SK-N-SH (cell line): Measurements from ENCODE around the gene HDLBP. TPM values are rescaled to one million over a fixed set of nuclear protein-coding genes. Genes with fewer than 3 reads are reported as not detected.

Source experiments
- CTCF ChIA-PET: fragments of 300-600, 350-600 bp; formaldehyde crosslinking; extraction: SDS; loops from one replicate; lab custom pipeline; 2021; lab: Yijun Ruan, JAX
- POLR2A ChIA-PET: fragments of 350-600 bp; sonication (Branson Sonifier 250); formaldehyde crosslinking; extraction: SDS; loops from one replicate; lab custom pipeline; 2020; ENCODE audit warnings: antibody characterized with exemption, inconsistent platforms; lab: Yijun Ruan, JAX
- DNase-seq: peaks from one replicate; pipeline ENCODE4 v3.0.0; 2012
- H2AFZ ChIP-seq: fragments of 200-600 bp; sonication (generic); 2 replicates; pipeline ENCODE4 v1.8.1; 2016; ENCODE audit warnings: antibody characterized with exemption, mild to moderate bottlenecking, low read depth
- H3F3A ChIP-seq: fragments of 200-600 bp; sonication (generic); replicated peaks from 2 replicates; pipeline ENCODE3; 2016; ENCODE audit warnings: antibody characterized with exemption, mild to moderate bottlenecking; ENCODE audit not compliant: insufficient read depth
- H3K27ac ChIP-seq, 2 experiments: fragments of 200-500 bp in 1 of 2; fragments of 200-600 bp in 1 of 2; sonication (Bioruptor generic) in 1 of 2; sonication (generic), shearing (Covaris generic) in 1 of 2; 2 replicates each; pipeline versions ENCODE4 v1.5.1 to v1.6.1; 2014 to 2016; ENCODE audit warnings: low read depth in 2 of 2, inconsistent platforms in 1 of 2, low read length in 1 of 2, mild to moderate bottlenecking in 1 of 2, mixed read lengths in 1 of 2
- H3K27me3 ChIP-seq: fragments of 200-600 bp; sonication (generic), shearing (Covaris generic); 2 replicates; pipeline ENCODE4 v1.6.1; 2016; ENCODE audit warnings: mixed run types; ENCODE audit not compliant: insufficient read depth
- H3K36me3 ChIP-seq, 2 experiments: fragments of 200-500 bp in 1 of 2; fragments of 200-600 bp in 1 of 2; sonication (Bioruptor generic) in 1 of 2; sonication (generic) in 1 of 2; replicated peaks in 1 of 2; 2 replicates each; pipeline versions ENCODE3 to v1.5.1; 2014 to 2016; ENCODE audit warnings: low read length in 1 of 2, mild to moderate bottlenecking in 1 of 2; ENCODE audit not compliant: insufficient read depth in 2 of 2, control insufficient read depth in 1 of 2
- H3K4me1 ChIP-seq, 2 experiments: fragments of 200-500 bp in 1 of 2; fragments of 200-600 bp in 1 of 2; sonication (Bioruptor generic) in 1 of 2; sonication (generic), shearing (Covaris generic) in 1 of 2; 2 replicates each; pipeline versions ENCODE4 v1.5.1 to v1.6.1; 2014 to 2016; ENCODE audit warnings: low read depth in 1 of 2, low read length in 1 of 2, mixed run types in 1 of 2; ENCODE audit not compliant: insufficient read depth in 2 of 2, control insufficient read depth in 1 of 2
- H3K4me2 ChIP-seq: fragments of 200-600 bp; sonication (generic), shearing (Covaris generic); 2 replicates; pipeline ENCODE4 v1.6.1; 2017; ENCODE audit warnings: mixed run types
- H3K4me3 ChIP-seq, 2 experiments: fragments of 200-500 bp in 1 of 2; fragments of 200-600 bp in 1 of 2; sonication (Bioruptor generic) in 1 of 2; sonication (generic), shearing (Covaris generic) in 1 of 2; 2 replicates each; pipeline versions ENCODE4 v1.5.1 to v1.8.1; 2014 to 2016; ENCODE audit warnings: low read depth in 2 of 2, inconsistent platforms in 1 of 2, low read length in 1 of 2, mild to moderate bottlenecking in 1 of 2, mixed read lengths in 1 of 2, moderate library complexity in 1 of 2
- H3K79me2 ChIP-seq: fragments of 200-600 bp; sonication (generic); 2 replicates; pipeline ENCODE4 v1.8.1; 2017; ENCODE audit warnings: mild to moderate bottlenecking; ENCODE audit not compliant: insufficient read depth
- H3K9ac ChIP-seq: fragments of 200-600 bp; sonication (generic); 2 replicates; pipeline ENCODE4 v1.6.1; 2017; ENCODE audit warnings: mixed run types
- H3K9me2 ChIP-seq: fragments of 200-600 bp; sonication (generic); 2 replicates; pipeline ENCODE4 v1.6.1; 2017; ENCODE audit warnings: mixed run types
- H3K9me3 ChIP-seq: fragments of 200-600 bp; sonication (generic); 2 replicates; pipeline ENCODE4 v1.6.1; 2017; ENCODE audit warnings: mixed run types, mild to moderate bottlenecking, moderate library complexity
- H4K20me1 ChIP-seq: fragments of 200-600 bp; sonication (generic); 2 replicates; pipeline ENCODE4 v1.6.1; 2017; ENCODE audit warnings: mild to moderate bottlenecking, mixed run types; ENCODE audit not compliant: insufficient read depth
- ELF1 ChIP-seq: IDR thresholded peaks from 2 replicates; pipeline ENCODE4 v1.4.0; 2012
- EP300 ChIP-seq, 2 experiments: IDR thresholded peaks; 2 replicates each; pipeline versions ENCODE4 v1.4.0 to v1.6.1; 2012; ENCODE audit warnings: borderline replicate concordance in 1 of 2, low read depth in 1 of 2, low read length in 1 of 2
- FOXJ3 ChIP-seq: sonication (generic); formaldehyde crosslinking; IDR thresholded peaks from 2 replicates; pipeline ENCODE4 v1.5.1; 2020; ENCODE audit warnings: mild to moderate bottlenecking, missing genetic modification reagents
- FOXM1 ChIP-seq: IDR thresholded peaks from 2 replicates; pipeline ENCODE4 v1.4.0; 2012; ENCODE audit warnings: low read depth, mild to moderate bottlenecking
- GABPA ChIP-seq: IDR thresholded peaks from 2 replicates; pipeline ENCODE4 v1.4.0; 2012; ENCODE audit warnings: low read depth, mild to moderate bottlenecking
- JUND ChIP-seq: IDR thresholded peaks from 2 replicates; pipeline ENCODE4 v1.4.0; 2012
- MEF2A ChIP-seq: IDR thresholded peaks from 2 replicates; pipeline ENCODE4 v1.4.0; 2012; ENCODE audit warnings: low read depth, borderline replicate concordance
- MXI1 ChIP-seq: IDR thresholded peaks from 2 replicates; pipeline ENCODE4 v1.6.1; 2012; ENCODE audit warnings: mild to moderate bottlenecking, low read depth, low read length, improper control_type of control experiment
- POLR2AphosphoS5 ChIP-seq: IDR thresholded peaks from 2 replicates; pipeline ENCODE4 v1.6.1; 2012; ENCODE audit warnings: low read depth, low read length
- RCOR1 ChIP-seq: fragments of 150-350 bp; IDR thresholded peaks from 2 replicates; pipeline ENCODE4 v1.6.1; 2017; ENCODE audit warnings: antibody characterized with exemption, low read length
- REST ChIP-seq: IDR thresholded peaks from 2 replicates; pipeline ENCODE4 v1.6.1; 2012; ENCODE audit warnings: mild to moderate bottlenecking, low read depth, low read length, moderate library complexity
- RFX5 ChIP-seq: IDR thresholded peaks from 2 replicates; pipeline ENCODE4 v1.6.1; 2012; ENCODE audit warnings: mild to moderate bottlenecking, improper control_type of control experiment, low read length
- SIN3A ChIP-seq: IDR thresholded peaks from 2 replicates; pipeline ENCODE4 v1.6.1; 2012; ENCODE audit warnings: low read depth, mild to moderate bottlenecking, low read length, moderate library complexity, borderline replicate concordance
- USF2 ChIP-seq: fragments of 150-350 bp; IDR thresholded peaks from 2 replicates; pipeline ENCODE4 v1.6.1; 2017; ENCODE audit warnings: antibody characterized with exemption, low read length, low read depth, borderline replicate concordance
- ZBTB33 ChIP-seq: IDR thresholded peaks from 2 replicates; pipeline ENCODE4 v1.4.0; 2012; ENCODE audit warnings: low read depth, borderline replicate concordance
- WGBS: methylation state at CpG from one replicate; pipeline ENCODE4 v1.1.6; 2017; ENCODE audit warnings: low lambda C conversion rate; 5-methylcytosine and 5-hydroxymethylcytosine counted together
- polyA plus RNA-seq, 3 experiments: library from polyadenylated mRNA; depleted of rRNA; stranded (reverse); fragments of >200 nt; gene quantifications; 2 replicates each; pipeline ENCODE4 v1.2.3, GENCODE V29; 2012

Gene HDLBP
- polyA plus RNA-seq, 1 of the 3 experiments (the other 2 are of a cell fraction), result 263 TPM

- H3F3A ChIP-seq, result no peaks in the 10 kb centered on the region
- H4K20me1 ChIP-seq, result no peaks in the 10 kb centered on the region
- H3K9me3 ChIP-seq, result no peaks in the 10 kb centered on the region
- H3K79me2 ChIP-seq, result no peaks in the 10 kb centered on the region
- no peak overlapping the region for H3K4me3 ChIP-seq
- POLR2A ChIA-PET, result no interaction called here
- WGBS, result 60% methylated on average over 1 of the region's 3 CpGs
- TF ChIP-seq RFX5, result no peak
- no peak for TF ChIP-seq RCOR1
- no peak for TF ChIP-seq POLR2AphosphoS5
- TF ChIP-seq MEF2A, result no peak
- no peak for TF ChIP-seq ZBTB33
- TF ChIP-seq USF2, result no peak
- TF ChIP-seq REST, result no peak
- no peak for TF ChIP-seq FOXM1
- TF ChIP-seq, all 33 proteins: peak for 0
- no peak overlapping the region for H3K27ac ChIP-seq
- no peaks in the 10 kb centered on the region for H3K27me3 ChIP-seq
- H3K4me2 ChIP-seq, result no peak overlapping the region
- no peaks in the 10 kb centered on the region for H3K36me3 ChIP-seq
- H3K9me2 ChIP-seq, result no peaks in the 10 kb centered on the region
- H3K9ac ChIP-seq, result no peak overlapping the region
- no peak for DNase-seq
- peaks cover 0 to 10% of the 10 kb centered on the region in 2 experiments; a peak in 1 of 4 replicates for H3K4me1 ChIP-seq
- H2AFZ ChIP-seq, result no peak overlapping the region
- CTCF ChIA-PET, result no interaction called here
Observed at GRCh38 chr2:241205086-241205485, 110.4 kb downstream of the HDLBP start.

GRCh38 chr2:241204490-241204889 is 111.0 kb downstream of the HDLBP start:
- Histone ChIP-seq H3K9me3 (no peaks in the 10 kb centered on the region), H3K27me3 (no peaks in the 10 kb centered on the region), H3K4me1 (peaks cover 0 to 10% of the 10 kb centered on the region in 2 experiments; a peak in 1 of 4 replicates), H3K79me2 (no peaks in the 10 kb centered on the region), H4K20me1 (no peaks in the 10 kb centered on the region), H3K4me2 (no peak overlapping the region), H3K4me3 (no peak overlapping the region), H3K9ac (no peak overlapping the region), H3K9me2 (no peaks in the 10 kb centered on the region), H2AFZ (no peak overlapping the region), H3K36me3 (no peaks in the 10 kb centered on the region), H3F3A (no peaks in the 10 kb centered on the region), H3K27ac (no peak overlapping the region)
- ChIA-PET POLR2A (no interaction called here), CTCF (interaction anchor here (0.5 kb wide), 1 partner anchor 330 kb away, joined by 3 read pairs; no protein-coding TSS in a partner anchor)
- no peak for DNase-seq
- TF ChIP-seq RCOR1 (no peak), MXI1 (no peak), ZBTB33 (no peak), GABPA (no peak), SIN3A (no peak), JUND (no peak), EP300 (IDR thresholded peaks at IDR 0.05; ENCODE audit: borderline replicate concordance in 1 of 2, low read depth in 1 of 2, low read length in 1 of 2) (no peak), FOXJ3 (CRISPR knock-in tag) (no peak), ELF1 (no peak)
- WGBS, result 100% methylated on average over 1 of the region's 4 CpGs
